Activated T-cell treated with anti-CD3 and anti-CD28 coated beads, Interleukin-2, amount 50 U/mL, for 72 hours (primary cell): ENCODE results near the gene ERN1. TPM values are rescaled to one million over a fixed set of nuclear protein-coding genes. Genes with fewer than 3 reads are reported as not detected.

Source experiments
- ATAC-seq, 2 donors: fragments of 150-1000 bp; cut with Tn5 transposase; replicated peaks in 1 of 2; 2 replicates each; pipeline ENCODE4 v1.10.0; 2021; ENCODE audit warnings: moderate library complexity in 2 of 2, mild to moderate bottlenecking in 1 of 2
- DNase-seq, 2 donors: peaks; one replicate each; pipeline ENCODE4 v3.0.0; 2021 to 2022; ENCODE audit warnings: mixed read lengths in 1 of 2
- H3K27ac Mint-ChIP-seq: one replicate; pipeline ENCODE4 v1.8.0; 2022; ENCODE audit warnings: mild to moderate bottlenecking, moderate library complexity, mixed read lengths
- H3K27me3 Mint-ChIP-seq: one replicate; pipeline ENCODE4 v1.8.0; 2022; ENCODE audit warnings: low read depth, mixed read lengths
- H3K36me3 Mint-ChIP-seq, 2 donors: one replicate each; pipeline ENCODE4 v1.8.0; 2022; ENCODE audit warnings: mixed read lengths in 2 of 2, mild to moderate bottlenecking in 1 of 2; ENCODE audit not compliant: insufficient read depth in 2 of 2
- H3K4me1 Mint-ChIP-seq: one replicate; pipeline ENCODE4 v1.8.0; 2022; ENCODE audit warnings: low read depth, mixed read lengths
- H3K4me3 Mint-ChIP-seq, 2 donors: one replicate each; pipeline ENCODE4 v1.8.0; 2022; ENCODE audit warnings: mild to moderate bottlenecking in 2 of 2, mixed read lengths in 2 of 2, moderate library complexity in 2 of 2
- H3K9me3 Mint-ChIP-seq, 2 donors: one replicate each; pipeline ENCODE4 v1.8.0; 2022; ENCODE audit warnings: mixed read lengths in 2 of 2
- total RNA-seq, 2 donors: library from RNA; stranded (reverse); gene quantifications; one replicate each; pipeline ENCODE4 v1.2.3, GENCODE V29; 2022

Gene ERN1
- total RNA-seq, 2 donors from 2014 or later, result 58.1 to 98.3 TPM

DNA sequence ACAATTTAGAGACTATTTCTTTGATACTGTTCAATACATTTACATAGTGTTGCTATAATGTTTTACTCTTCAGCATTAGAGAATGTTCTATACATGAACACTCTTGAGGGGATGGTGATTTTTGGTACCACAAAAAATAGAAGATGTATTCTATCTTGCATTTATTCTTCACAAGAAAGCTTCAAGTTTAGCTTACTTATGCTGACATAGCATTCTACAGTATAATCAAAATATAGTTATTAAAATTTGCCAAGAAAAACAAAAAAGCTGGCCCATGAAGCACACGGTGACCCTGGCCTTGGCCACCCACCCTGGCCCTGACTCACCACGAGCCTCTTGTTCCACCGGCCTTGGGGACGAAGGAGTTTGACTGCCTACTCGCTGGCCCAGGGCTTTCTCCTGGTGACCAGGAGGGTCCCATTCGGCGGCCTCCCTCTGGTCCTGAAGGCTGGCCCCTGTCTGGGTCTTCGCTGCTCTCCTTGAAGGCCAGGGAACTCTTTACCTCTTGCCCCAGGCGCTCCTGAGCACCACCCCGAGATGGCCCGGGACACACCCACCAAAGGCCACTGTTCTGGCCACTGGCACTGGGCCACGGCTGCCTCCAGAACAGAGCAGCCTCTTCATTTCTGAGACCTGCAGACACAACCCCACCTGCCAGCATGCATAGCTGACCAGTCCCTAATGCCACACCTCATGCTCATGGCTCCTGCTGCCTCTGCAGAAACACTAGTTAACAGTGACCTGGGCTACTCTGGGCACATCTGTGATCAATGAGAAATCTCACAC is 87.1 kb downstream of the ERN1 start:
- no peaks in the 10 kb centered on the region for H3K9me3 Mint-ChIP-seq
- DNase-seq (no peak), ATAC-seq (no peak)
- H3K4me1 Mint-ChIP-seq, result no peaks in the 10 kb centered on the region
- H3K27ac Mint-ChIP-seq, result no peak overlapping the region
- H3K4me3 Mint-ChIP-seq, result no peak overlapping the region
- H3K36me3 Mint-ChIP-seq, result peaks cover 6 to 26% of the 10 kb centered on the region in 2 donors
- no peaks in the 10 kb centered on the region for H3K27me3 Mint-ChIP-seq

DNA sequence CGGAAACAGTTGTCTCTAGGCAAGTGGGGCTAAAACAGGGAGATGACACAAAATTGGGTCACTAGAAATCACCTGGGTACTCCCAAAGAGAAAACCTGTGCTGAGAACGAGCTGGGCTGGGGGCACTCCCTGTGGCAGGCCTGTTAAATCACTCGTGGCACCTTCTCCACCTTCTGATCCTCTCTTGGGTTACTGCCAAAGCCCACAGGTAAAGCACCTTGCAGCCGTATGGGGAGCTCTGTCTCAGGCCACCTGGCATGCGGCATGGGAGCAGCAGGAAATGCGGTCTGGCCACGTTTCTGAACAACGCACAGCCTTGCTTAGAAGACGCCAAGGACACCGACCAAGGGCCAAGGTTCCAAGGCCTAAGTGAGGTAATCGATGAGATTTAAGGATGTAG is 88.0 kb downstream of the ERN1 start:
- Mint-ChIP-seq H3K4me1 (peaks cover 7% of the 10 kb centered on the region), H3K27ac (peak overlapping the region; percentile 78), H3K9me3 (no peaks in the 10 kb centered on the region), H3K36me3 (peaks cover 6 to 24% of the 10 kb centered on the region in 2 donors), H3K4me3 (peak overlapping the region in 1 of 2 donors; percentile 22), H3K27me3 (no peaks in the 10 kb centered on the region)
- ATAC-seq, result peak in 1 of 2 donors; percentile 38
- DNase-seq, result no peak

DNA sequence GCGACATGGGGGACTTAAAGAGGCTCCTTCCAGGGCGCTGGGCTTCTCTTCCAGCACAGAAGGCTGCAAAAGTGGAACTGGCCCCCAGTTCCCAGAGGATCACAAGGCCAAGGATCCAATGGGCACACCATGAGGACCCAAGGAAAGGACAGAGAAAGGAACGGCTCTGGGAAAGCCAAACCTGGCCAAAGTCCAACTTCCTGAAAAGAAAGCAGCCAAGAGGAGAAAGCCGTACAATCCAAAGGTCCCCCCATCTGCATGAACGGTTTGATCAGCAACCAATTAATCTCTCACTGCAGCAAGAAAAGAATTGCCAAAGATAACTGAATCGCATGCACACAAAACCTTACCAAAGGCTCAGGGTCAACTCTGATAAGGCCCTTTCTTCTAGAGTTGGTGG is 89.7 kb downstream of the ERN1 start:
- Mint-ChIP-seq H3K9me3 (no peaks in the 10 kb centered on the region), H3K4me1 (peaks cover 8% of the 10 kb centered on the region), H3K36me3 (peaks cover 6 to 15% of the 10 kb centered on the region in 2 donors), H3K27ac (no peak overlapping the region), H3K4me3 (no peak overlapping the region), H3K27me3 (no peaks in the 10 kb centered on the region)
- no peak for ATAC-seq
- DNase-seq, result no peak

DNA sequence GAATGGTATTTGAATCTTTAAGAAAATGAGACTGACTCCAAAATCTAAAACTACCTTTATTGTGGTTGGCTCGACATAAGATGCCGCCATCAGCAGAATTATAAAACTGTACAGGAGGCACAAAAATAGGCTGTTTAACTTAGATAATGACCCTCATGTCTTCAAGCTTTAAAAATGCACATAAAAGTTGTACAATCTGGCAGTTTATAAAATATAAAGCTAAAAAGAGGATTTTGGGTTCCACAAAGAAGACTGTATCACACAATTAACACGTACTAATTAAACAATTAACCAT is 90.9 kb downstream of the ERN1 start:
- H3K4me3 Mint-ChIP-seq, result no peak overlapping the region
- ATAC-seq, result no peak
- no peak overlapping the region for H3K27ac Mint-ChIP-seq
- DNase-seq, result no peak
- H3K9me3 Mint-ChIP-seq, result no peaks in the 10 kb centered on the region
- no peaks in the 10 kb centered on the region for H3K27me3 Mint-ChIP-seq
- peaks cover 6 to 10% of the 10 kb centered on the region in 2 donors for H3K36me3 Mint-ChIP-seq
- peaks cover 8% of the 10 kb centered on the region for H3K4me1 Mint-ChIP-seq

DNA sequence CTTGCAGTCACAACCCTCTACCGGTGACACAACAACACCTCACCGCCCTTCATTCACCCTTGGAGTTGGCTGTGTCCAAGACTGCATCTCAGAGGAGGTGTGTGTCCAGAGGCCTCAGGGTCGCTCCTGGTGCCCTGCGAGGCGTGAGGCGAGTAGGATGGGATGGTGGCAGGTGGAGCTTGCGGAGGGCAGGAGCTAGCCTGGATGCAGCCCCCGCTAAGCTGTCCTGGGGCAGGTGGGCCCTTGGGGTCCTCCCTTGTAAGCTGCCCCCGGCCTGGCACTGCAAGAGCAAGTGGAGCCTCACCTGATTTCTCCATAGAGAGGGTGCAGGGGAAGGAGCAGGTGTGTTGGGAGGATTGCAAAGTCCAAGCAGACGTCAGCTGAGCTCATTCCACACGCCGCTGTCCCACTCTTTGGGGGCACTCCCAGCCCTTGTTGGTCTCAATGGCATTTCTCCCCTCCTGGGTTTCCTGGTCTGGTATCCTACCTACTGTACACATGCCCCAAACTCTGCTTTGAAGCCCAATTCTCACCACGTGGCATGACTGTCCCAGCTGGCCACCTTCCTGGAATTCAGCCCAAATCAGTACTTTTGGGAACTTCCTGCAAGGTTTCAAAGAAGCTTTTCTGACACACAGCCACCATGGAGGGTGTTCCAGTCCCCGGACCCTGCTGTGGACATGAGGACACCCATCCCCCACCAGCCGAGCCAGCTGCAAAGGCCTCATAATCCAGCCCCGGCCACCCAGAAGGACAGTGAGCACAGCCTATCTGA is 91.4 kb downstream of the ERN1 start:
- Mint-ChIP-seq H3K36me3 (peaks cover 5 to 6% of the 10 kb centered on the region in 2 donors), H3K4me1 (peaks cover 8% of the 10 kb centered on the region), H3K4me3 (no peak overlapping the region), H3K27me3 (no peaks in the 10 kb centered on the region), H3K27ac (no peak overlapping the region), H3K9me3 (no peaks in the 10 kb centered on the region)
- no peak for DNase-seq
- no peak for ATAC-seq

DNA sequence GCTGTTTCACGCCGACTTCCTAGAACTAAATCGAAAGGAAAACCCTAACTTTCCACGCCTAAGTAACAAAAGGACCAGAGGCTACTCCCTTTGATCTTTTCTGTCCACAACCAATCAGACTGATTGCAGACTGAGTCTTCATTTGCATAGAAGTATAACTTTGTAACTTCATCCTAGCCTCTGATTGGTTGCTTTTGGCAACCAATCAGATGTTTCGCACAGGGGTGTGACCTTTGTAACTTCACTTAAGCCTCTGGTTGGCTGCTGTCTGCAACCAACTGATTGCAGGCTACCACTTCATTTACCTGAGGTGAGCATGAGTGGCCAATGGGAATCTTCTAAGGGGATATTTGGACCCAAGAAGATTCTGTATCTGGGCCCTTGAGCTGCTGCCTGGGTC is 92.1 kb downstream of the ERN1 start:
- Mint-ChIP-seq H3K9me3 (no peaks in the 10 kb centered on the region), H3K36me3 (peaks cover 3 to 4% of the 10 kb centered on the region in 2 donors), H3K4me3 (no peak overlapping the region), H3K4me1 (peaks cover 8% of the 10 kb centered on the region), H3K27ac (no peak overlapping the region), H3K27me3 (no peaks in the 10 kb centered on the region)
- ATAC-seq, result no peak
- no peak for DNase-seq

DNA sequence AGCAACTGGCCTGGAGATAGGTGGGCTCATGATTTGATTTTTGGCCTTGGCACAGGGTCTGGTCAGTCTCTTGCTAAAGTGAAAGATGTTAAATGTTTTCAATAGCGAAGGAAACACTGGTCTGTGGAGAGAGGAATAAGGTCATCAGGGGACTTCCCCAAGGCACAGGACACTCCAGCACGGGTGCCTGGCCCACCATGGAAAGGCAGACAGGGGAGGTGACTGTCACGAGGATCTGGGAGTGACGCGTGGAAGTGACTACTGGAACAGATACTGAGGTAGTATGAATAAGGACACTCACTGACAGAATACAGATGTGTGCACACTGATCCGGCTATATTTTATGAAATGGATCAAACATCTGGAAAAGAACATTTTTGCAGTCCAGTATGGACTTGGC is 92.8 kb downstream of the ERN1 start:
- peaks cover 2 to 4% of the 10 kb centered on the region in 2 donors for H3K36me3 Mint-ChIP-seq
- no peak overlapping the region for H3K27ac Mint-ChIP-seq
- H3K9me3 Mint-ChIP-seq, result no peaks in the 10 kb centered on the region
- H3K4me3 Mint-ChIP-seq, result no peak overlapping the region
- DNase-seq (no peak), ATAC-seq (peak in 1 of 2 donors; percentile 22)
- peaks cover 8% of the 10 kb centered on the region for H3K4me1 Mint-ChIP-seq
- no peaks in the 10 kb centered on the region for H3K27me3 Mint-ChIP-seq

DNA sequence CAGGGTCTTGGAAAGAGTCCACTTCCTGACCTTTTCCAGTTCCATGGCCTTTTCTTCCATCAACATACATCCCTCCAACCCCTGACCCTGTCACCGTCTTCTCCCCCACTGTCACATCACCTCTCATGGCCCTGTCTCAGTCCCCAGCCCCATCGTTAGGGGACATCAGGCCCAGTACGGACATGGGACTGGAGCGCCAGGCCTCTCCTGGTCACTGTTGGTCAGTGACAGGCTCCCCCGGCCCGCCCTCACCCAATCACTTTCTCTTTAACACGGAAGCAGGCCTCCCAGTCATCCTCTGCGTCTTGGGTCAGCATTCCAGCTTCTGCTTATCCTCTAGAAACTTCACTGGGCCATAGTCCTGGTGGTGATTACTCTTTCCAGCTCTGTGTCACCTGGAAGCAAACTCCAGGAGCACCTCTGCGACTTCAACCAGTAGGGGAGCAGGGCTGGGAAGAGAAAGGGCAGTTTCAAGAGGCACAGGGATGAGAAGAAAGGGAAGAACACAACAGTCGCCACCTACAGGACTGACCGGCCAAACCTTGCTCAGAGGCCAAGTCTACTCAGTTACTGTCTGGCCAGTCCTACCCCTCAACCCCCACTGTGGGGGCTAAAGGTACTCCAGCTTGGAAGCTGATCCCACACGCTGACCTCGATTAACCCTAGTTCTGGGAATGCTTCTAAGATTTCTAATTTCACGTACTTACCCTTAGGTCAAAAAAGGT is 93.6 kb downstream of the ERN1 start:
- DNase-seq, result no peak
- Mint-ChIP-seq H3K36me3 (peaks cover 0 to 1% of the 10 kb centered on the region in 2 donors), H3K27me3 (no peaks in the 10 kb centered on the region), H3K4me1 (peaks cover 8% of the 10 kb centered on the region), H3K27ac (no peak overlapping the region), H3K4me3 (no peak overlapping the region), H3K9me3 (no peaks in the 10 kb centered on the region)
- ATAC-seq, result no peak

DNA sequence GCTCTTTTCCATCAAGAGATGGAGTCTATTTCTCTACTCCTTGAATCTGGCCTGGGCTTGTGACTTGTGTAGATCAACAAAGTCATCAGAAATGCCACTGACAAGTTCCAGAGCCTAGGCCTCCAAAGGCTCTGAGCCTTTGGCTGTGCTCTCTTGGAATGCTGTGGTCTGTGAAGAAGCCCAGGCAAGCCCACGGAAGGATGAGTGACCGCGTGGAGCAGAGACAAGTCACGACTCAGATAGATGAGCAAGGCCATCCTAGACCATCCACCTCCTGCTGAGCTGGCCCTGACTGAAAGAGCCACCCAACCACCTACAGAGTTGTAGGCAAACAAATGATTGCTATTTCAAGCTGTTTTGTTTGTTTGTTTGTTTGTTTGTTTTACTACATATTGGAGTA is 97.9 kb downstream of the ERN1 start:
- Mint-ChIP-seq H3K36me3 (no peaks in the 10 kb centered on the region), H3K4me1 (peaks cover 16% of the 10 kb centered on the region), H3K4me3 (no peak overlapping the region), H3K27me3 (no peaks in the 10 kb centered on the region), H3K9me3 (no peaks in the 10 kb centered on the region), H3K27ac (peak overlapping the region; percentile 15)
- DNase-seq, result no peak
- no peak for ATAC-seq

DNA sequence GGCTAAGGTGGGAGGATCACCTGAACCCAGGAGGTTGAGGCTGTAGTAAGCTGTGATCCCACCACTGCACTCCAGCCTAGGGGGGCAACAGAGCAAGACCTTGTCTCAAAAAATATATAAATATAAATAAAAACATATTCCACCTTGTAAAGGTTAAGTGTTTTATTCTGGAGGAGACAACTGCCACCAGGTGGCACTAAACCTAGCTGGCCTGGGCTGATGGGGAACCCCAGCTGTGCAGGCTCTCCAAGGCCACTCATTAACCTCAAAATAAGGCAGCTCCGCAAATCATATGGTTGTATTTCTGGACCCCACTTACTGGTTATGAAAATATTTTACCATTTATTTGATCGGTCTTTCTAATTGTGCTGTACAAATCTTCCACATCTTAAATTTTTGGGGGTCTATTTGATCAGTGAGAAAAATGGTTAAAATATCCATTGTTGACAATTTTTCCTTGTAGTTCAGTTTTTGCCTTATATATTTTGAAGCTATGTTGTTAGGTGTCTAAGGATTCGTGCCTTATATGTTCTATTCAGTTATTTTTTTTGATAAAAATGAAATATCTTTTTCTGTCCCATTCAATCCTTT is 101.0 kb downstream of the ERN1 start:
- H3K4me1 Mint-ChIP-seq, result peaks cover 40% of the 10 kb centered on the region
- DNase-seq, result peak; percentile 72 to 75
- peaks cover 0 to 1% of the 10 kb centered on the region in 2 donors for H3K36me3 Mint-ChIP-seq
- H3K9me3 Mint-ChIP-seq, result no peaks in the 10 kb centered on the region
- H3K4me3 Mint-ChIP-seq, result no peak overlapping the region
- no peaks in the 10 kb centered on the region for H3K27me3 Mint-ChIP-seq
- H3K27ac Mint-ChIP-seq, result peak overlapping the region; percentile 72
- ATAC-seq, result no peak

DNA sequence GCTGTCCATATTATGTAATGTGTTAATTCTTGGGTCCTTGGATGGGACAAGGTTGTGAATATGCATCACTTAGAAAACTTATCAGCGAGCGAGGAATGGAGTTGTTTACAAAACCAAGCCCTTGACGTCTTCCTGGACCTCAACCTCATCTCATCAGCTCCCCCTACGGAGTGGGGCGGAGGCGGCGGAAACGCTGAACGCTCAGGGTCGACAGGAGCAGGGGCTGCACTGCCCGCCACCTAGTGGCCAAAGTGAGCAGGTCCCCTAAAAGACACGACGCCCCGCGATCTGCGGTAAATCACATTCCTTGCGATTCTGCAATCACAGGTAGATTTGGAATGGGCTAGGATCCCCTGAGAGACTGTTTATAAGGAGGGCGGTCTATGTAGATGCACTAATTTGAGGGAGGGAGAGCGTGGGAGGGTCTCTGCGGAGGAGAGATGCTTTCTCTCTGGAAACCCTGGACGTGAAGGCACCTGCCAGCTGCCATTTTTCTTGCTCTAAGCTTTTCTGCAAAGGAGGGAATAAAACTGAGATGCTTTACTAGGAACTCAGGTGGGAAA is 104.1 kb downstream of the ERN1 start:
- peaks cover 1% of the 10 kb centered on the region in 2 donors for H3K36me3 Mint-ChIP-seq
- peak; percentile 71 to 72 for ATAC-seq
- H3K4me3 Mint-ChIP-seq, result peak overlapping the region; percentile 88 to 93
- no peaks in the 10 kb centered on the region for H3K9me3 Mint-ChIP-seq
- H3K27me3 Mint-ChIP-seq, result no peaks in the 10 kb centered on the region
- peaks cover 72% of the 10 kb centered on the region for H3K4me1 Mint-ChIP-seq
- peak overlapping the region; percentile 85 for H3K27ac Mint-ChIP-seq
- DNase-seq, result peak; percentile 93 to 94

DNA sequence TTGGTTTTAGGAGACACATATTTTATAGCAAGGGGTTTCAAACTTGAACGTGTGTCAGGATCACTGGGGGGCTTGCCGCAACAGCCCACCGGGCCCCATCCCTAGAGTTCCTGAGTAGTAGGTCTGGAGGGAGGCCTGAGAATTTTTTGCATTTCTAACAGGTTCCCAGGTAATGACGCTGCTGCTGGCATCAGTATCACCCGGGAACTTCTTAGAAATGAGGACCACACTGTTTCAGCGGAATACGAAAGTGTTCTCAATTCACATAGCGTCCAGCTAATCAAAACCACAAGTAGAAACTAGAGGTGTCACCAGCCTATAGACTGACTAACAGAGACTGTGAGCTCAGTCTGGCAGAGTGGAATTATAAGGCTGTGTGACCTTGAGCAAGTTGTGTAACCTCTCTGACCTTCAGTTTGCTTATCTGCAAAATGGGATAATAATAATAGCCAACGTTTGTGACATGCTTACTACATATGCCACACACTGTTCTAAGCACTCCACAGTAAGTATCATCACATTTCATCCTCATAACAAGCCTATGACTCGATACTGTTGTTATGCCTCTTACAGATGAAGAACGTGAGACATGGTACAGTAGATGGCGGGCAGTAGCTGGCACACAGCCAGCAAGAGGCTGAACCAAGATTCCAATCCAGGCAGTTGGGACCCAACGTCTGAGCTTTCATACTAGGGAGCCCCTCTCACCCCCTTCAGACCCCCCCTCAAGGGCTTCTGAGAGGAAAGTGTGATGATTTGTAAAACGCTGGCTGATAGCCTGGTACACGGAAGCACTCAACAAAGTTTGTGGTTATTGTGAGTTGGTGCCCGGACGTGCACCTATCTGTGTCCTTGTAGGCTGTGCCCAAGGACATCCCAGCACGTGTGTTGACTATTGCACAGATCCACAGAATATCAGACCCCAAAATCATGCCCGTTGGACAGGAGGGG is 104.9 kb downstream of the ERN1 start:
- Mint-ChIP-seq H3K27me3 (no peaks in the 10 kb centered on the region), H3K4me3 (peak overlapping the region; percentile 88 to 93), H3K36me3 (peaks cover 1% of the 10 kb centered on the region in 2 donors), H3K4me1 (peaks cover 73% of the 10 kb centered on the region), H3K27ac (peak overlapping the region; percentile 85), H3K9me3 (no peaks in the 10 kb centered on the region)
- ATAC-seq, result peak; percentile 48 to 57
- DNase-seq, result peak; percentile 46 to 56
